Measurements from ENCODE around the gene IZUMO4. TPM values are rescaled to one million over a fixed set of nuclear protein-coding genes. Genes with fewer than 3 reads are reported as not detected.
"Not testable (repeated sequence)": the region's sequence is repeated elsewhere in the genome, so short reads cannot be mapped to it uniquely, and the experiment has no call there.

Gene IZUMO4
- total RNA-seq, 1 donor from 2014 or later, result 0.99 TPM

DNA sequence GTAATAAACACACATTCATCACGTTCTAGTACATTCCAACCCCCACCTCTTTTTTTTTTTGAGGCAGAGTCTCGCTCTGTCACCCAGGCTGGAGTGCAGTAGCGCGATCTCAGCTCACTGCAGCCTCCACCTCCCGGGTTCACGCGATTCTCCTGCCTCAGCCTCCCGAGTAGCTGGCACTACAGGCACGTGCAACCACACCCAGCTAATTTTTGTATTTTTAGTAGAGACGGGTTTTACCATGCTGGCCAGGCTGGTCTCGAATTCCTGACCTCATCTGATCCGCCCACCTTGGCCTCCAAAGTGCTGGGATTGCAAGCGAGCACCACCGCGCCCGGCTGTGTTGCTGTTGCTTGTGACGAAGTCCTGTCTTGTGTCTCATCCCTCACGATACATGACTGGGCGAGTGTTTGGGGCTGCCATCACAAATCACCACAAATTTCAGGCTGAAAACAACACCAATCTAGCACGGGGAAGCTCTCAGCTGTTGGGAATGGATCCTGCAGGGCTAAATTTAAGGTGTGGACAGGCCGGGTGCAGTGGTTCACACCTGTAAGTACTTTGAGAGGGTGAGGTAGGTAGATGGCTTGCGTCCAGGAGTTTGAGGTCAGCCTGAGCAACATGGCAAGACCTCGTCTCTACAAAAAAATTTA, 16.3 kb upstream of the IZUMO4 start:
- no peak for DNase-seq (ENCODE audit: extremely low read depth, low read depth, low spot score)

DNA sequence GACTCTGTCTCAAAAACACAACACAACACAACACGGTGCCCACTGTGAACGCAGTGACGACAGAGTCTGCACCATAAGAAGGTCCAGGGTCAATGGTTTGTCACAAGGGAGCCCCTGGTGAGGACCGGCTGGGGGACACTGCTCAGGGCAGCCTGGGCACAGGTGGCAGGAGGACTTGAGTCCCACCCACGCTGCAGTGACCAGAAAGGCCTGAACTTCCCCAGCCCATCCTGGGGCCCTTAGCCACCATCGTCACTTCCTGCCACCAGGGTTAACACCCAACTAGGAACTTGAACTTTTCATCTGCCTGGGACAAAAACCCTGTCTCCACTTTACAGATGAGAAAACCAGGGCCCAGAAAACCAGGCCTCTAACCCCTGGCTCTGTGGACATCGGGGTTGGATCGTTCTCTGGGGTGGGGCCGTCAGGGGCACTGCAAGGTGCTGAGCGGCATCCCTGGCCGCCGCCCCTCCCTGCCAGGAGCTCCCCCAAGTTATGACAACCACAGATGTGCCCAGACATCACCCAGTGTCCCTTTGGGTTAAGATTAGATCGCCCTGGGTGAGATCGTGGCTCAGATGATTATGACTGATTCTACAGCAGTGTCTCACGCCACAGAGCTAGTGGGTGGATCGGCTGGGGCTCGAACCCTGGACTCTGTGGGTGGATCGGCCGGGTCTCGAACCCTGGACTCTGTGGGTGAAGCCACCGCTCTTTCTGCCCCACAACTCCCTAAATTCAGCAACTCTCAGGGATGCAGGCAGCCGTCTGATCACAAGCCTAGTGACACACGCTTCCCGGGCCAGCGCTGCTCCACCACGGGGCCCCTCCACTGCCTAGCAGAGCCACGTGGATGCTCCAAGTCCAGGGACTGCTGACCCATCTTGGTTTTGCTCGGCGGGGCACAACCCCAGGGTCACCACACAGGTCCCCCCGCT, 14.6 kb upstream of the IZUMO4 start:
- no peak for DNase-seq (ENCODE audit: extremely low read depth, low read depth, low spot score)

DNA sequence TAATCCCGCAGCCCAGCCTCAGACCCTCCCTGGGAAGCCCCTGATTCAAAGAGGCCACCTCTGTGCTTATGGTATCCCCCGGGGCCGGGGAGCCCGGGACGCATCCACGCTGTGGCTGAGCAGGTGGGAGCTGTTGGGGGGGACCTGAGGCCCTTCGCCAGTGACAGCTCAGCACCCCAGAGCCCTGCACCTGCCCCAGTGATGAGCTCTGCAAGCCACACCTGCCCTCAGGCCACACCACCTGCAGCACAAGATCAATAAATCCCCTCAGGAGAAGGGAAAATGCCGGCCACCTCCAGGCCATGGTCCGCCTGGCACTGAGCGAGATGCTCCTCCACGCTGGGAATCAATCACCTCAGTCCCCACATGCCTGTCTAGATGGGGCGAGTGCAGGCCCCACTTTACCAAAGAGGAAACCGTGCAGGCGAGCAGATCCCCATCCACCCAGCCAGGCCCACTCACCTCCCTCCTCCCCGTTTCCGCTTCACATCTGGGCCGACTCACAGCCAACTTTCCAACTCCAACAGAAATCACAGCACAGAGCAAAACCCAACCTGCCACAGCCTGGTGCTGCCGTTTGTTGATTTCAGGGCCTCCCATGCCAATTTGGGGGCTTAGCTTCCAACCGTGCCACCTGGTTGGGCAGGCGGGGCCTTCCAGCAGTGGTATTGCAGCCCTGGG, 13.4 kb upstream of the IZUMO4 start:
- DNase-seq (ENCODE audit: extremely low read depth, low read depth, low spot score), result no peak

DNA sequence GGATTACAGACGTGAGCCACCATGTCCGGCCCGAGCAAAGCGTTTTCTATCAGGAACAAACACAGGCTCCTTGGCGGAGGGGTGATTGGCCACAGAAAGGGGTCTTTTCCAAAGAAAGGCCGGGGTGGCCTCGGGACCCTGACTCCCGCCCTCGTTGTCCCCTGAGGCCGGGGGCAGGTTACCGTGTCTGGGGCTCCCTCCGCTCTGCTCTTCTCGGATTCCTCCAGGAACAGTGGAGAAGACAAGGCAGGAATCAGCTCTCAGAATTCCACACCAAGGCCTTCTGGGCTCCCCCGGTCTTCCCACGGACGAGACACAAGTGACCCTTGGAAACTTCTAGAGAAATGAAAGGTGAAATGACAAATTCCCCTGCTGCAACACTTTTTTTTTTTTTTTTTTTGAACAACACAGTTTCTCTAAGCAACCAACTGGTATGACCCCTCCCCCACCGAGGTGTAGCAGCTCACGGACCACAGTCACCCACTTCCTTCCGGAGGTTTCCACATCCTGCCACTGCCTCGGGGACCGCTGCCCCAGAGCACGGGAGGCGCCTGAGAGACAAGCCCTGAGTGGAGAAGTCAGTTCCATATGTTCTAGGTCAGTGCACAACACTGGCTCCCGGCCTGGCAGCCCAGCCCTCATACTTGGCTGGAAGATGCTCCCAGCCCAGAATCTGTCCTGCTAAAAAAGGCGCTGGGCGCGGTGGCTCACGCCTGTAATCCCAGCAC, 11.6 kb upstream of the IZUMO4 start:
- no peak for DNase-seq (ENCODE audit: extremely low read depth, low read depth, low spot score)

DNA sequence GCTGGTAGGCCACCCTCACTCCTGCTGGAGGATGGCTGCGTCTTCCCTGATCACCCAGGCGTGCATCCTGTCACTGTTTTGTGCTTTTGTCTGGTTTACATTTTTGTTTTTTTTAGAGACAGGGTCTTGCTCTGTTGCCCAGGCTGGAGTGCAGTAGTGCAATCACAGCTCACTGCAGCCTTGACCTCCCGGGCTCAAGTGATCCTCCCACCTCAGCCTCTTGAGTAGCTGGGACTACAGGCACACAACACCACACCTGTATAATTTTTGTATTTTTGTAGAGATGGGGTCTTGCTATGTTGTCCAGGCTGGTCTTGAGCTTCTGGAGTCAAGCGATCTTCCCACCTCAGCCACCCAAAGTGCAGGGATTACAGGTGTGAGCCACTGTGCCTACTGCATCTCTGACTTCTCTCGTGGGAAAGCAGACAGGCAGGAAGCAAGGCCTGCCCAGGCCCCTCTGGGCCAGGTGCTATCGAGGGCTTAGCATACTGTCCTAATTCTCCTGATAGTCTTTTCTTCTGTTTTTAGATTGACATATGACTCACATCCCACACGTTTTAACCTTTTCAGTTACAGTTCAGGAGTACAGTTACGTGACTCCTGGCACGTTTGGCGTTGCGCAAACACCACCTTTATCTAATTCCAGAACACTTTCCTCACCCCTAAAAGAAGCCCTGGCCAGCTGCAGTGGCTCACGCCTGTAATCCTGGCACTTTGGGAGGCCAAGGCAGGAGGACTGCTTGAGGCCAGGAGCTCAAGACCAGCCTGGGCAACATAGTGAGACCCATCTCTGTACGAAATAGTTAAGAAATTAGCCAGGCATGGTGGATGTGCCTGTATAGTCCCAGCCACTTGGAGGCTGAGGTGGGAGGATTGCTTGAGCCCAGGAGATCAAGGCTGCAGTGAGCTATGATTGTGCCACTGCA, 9.8 kb upstream of the IZUMO4 start:
- not testable (repeated sequence) for DNase-seq (ENCODE audit: extremely low read depth, low read depth, low spot score)

DNA sequence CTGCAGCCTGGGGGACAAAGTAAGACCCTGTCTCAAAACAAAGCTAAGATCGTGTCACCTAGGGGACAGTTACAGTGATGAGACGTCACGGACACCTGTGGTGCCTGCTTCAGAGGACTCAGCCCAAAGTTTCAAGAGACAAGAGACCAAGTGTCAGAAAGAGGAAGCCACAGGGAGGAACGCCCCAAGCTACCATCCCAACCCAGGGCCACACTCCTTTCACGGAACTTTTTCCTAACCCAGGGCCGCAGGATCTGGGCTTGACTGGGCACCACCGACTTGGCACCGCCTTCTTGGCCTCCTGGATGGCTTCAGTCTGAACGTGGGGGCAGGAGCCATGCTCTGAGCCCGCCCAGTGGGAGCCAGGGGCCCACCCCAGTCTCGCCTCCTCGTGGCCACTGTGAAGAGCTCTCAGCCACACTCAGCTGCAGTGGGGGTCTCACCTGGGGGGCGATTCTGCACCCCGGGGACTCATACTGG, 9.1 kb upstream of the IZUMO4 start:
- DNase-seq (ENCODE audit: extremely low read depth, low read depth, low spot score), result no peak

DNA sequence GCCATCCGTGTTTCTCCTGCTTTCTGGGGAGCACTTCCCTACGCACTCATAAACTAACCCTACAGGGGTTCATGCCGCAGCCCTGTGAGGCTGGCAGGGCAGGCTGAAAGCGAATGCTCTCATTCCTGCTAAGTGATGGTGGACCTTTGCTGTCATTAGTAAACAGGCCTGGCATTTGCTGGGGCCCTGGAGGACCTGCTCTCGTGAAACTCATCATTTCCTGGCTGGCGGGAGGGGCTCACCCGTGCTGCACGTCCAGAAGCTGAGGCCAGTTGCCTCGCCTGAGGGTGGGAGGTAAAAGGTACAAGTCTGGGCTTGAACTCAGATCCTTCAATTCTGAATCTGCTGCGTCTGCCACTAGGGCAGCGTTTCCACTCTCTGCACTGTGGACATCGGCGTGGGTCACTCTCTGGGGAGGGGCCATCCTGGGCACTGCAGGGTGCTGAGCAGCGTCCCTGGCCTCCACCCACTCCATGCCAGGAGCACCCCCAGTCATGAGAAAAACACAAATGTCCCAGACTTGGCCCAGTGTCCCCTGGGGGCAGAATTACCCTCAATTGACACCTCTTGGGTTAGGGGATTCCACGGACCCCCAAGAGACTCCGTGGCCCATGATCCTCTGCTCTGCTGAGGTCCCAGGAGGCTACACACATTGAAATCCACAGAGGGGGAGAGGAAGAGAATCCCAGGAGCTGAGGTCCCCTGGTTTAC, 7.6 kb upstream of the IZUMO4 start:
- DNase-seq (ENCODE audit: extremely low read depth, low read depth, low spot score), result no peak

DNA sequence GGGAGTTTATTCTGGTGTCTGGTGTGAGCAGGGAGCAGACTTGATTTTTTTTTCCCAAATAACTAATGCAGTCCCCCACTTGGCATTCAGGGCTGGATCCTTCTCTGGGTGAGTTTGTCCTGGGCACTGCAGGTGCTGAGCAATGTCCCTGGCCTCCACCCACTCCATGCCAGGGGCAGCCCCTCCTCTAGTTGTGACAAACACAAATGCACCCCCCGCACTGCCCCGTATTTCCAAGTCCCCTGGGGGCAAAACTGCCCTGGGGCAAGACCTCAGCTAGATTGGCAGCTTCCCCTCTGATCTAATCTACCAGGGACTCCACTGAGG, 7.0 kb upstream of the IZUMO4 start:
- no peak for DNase-seq (ENCODE audit: extremely low read depth, low read depth, low spot score)

DNA sequence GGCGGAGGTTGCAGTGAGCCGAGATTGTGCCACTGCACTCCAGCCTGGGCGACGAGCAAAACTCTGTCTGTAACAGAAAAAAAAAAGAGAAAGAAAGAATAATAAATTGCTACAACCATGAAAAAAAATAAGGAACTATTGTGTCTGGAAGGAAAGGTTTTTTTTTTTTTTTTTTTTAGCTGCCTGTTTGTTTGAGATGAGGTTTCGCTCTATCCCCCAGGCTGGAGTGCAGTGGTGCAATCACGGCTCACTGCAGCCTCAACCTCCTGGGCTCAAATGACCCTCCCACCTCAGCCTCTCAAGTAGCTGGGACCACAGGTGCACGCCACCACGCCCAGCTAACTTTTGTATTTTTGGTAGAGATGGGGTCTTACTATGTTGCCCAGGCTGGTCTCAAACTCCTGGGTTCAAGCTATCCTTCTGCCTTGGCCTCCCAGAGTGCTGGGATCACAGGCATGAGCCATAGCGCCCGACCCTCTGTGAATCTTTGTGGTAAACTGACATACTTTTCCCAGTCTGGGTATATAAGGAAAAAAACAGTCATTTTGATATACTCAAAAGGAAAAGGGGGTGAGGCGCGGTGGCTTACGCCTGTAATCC, 4.7 kb upstream of the IZUMO4 start:
- not testable (repeated sequence) for DNase-seq (ENCODE audit: extremely low read depth, low read depth, low spot score)

DNA sequence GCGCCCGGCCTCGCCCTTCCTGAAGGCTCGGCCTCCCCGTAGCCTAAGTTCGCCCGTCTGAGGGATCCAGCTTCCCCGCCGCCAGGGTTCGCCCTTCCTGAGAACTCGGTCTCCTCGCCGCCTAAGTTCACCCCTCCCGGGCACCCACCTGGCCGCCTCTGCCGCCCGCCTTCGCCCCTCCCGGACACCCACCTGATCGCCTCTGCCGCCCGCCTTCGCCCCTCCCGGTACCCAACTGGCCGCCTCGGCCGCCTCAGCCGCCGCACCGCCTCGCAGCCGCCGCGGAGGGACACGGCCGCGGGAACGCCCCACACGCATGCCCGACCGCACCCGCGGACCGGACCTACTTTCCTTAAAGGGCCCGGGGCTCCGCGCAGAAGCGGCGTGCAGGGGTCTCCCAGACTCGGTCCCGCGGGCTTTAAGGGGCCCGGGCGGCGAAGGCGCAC, 658 bp upstream of the IZUMO4 start, which contains the start of gene MOB3A:
Gene MOB3A, minus strand, starts transcription at position 293 of the 446 bp plus-strand sequence. CDS start 17,766 bp downstream, outside the sequence.
- DNase-seq (ENCODE audit: extremely low read depth, low read depth, low spot score), result no peak

DNA sequence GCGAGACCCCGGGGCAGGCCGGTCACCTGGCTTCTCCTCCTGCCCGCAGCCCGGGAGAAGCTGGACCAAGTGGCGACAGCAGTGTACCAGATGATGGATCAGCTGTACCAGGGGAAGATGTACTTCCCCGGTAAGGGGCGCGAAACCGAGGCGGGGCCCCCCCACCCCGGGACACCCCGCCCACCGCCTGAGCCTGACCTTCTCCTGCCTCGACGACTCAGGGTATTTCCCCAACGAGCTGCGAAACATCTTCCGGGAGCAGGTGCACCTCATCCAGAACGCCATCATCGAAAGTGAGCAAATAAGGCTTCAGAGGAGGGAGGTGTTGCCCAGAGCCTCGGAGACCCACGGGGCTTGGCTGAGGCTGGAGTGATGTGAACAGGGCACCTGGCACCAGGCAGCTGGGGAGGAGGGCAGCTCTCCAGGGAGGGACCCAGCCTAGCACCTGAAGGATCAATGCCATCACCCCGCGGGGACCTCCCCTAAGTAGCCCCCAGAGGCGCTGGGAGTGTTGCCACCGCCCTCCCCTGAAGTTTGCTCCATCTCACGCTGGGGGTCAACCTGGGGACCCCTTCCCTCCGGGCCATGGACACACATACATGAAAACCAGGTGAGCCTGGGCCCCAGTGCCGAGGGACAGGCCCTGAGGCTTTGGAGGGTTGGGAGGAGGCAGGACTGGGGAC, 629 bp downstream of the IZUMO4 start:
- no peak for DNase-seq (ENCODE audit: extremely low read depth, low read depth, low spot score)

DNA sequence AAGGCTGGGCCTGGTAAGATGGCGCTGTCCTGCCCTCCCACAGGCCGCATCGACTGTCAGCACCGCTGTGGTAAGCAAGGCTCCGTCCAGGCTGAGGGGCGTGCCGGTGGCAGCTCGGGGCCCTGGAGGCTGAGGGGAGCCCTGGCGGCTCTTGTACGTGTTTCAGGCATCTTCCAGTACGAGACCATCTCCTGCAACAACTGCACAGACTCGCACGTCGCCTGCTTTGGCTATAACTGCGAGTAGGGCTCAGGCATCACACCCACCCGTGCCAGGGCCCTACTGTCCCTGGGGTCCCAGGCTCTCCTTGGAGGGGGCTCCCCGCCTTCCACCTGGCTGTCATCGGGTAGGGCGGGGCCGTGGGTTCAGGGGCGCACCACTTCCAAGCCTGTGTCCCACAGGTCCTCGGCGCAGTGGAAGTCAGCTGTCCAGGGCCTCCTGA, 1.2 kb downstream of the IZUMO4 start:
- DNase-seq (ENCODE audit: extremely low read depth, low read depth, low spot score), result no peak

DNA sequence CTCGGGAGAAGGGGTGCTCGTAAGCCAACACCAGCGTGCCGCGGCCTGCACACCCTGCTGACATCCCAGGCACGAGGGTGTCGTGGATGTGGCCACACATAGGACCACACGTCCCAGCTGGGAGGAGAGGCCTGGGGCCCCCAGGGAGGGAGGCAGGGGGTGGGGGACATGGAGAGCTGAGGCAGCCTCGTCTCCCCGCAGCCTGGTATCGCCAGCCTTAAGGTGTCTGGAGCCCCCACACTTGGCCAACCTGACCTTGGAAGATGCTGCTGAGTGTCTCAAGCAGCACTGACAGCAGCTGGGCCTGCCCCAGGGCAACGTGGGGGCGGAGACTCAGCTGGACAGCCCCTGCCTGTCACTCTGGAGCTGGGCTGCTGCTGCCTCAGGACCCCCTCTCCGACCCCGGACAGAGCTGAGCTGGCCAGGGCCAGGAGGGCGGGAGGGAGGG, 2.4 kb downstream of the IZUMO4 start:
- no peak for DNase-seq (ENCODE audit: extremely low read depth, low read depth, low spot score)

DNA sequence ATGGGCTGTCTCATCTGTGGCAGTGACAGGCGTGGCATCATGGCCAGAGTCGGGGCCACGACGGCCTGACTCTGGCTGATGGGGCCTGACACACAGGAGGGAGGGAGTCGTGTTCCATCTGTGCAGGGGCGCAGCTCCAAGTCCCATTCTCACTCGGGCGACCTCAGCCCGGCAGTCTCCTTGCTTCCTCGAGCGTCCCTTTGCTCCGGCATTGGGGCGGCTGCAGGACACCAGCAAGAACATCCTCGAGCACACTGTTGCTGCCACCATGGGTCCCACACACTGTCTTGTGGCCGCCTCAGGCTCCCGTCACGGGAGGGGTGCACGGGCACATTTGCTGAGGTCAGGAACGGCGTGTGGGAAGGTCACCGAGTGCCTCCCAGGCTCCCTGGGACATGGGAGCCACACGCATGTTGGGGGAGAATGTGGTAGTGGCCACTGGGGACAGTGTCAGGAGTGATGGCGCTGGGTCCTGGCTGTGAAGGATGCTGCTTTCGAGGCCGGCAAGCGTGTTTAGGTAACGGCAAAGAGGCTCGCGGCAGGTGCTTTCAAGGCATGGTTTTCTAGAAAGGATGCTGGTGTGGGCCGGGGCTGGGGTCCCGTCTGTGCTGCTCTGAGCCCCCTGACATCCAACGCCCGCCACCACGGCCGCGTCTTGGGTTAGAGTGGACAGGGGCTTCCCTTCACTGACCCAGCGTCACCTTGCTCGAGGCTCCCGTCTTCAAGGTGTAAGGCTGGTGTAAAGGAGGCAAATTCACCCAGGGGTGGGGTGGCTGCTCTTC, 3.4 kb downstream of the IZUMO4 start:
- no peak for DNase-seq (ENCODE audit: extremely low read depth, low read depth, low spot score)

DNA sequence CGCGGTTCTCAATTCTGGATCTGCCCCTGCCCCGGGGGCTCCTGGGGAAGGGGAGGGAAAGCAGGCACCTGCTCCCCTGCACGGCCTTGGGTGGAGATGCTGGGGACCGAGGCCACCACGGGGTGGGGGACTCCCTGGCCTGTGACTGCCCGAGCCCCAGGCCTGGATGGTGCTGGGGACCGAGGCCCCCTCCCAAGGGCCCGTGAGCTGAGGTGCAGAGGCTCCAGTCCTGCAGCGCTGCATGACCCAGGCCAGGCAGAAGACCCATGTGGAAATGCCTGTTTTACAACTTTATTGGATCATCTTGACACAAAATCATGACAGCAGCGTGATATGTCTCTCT, 4.0 kb downstream of the IZUMO4 start:
- DNase-seq (ENCODE audit: extremely low read depth, low read depth, low spot score), result no peak

DNA sequence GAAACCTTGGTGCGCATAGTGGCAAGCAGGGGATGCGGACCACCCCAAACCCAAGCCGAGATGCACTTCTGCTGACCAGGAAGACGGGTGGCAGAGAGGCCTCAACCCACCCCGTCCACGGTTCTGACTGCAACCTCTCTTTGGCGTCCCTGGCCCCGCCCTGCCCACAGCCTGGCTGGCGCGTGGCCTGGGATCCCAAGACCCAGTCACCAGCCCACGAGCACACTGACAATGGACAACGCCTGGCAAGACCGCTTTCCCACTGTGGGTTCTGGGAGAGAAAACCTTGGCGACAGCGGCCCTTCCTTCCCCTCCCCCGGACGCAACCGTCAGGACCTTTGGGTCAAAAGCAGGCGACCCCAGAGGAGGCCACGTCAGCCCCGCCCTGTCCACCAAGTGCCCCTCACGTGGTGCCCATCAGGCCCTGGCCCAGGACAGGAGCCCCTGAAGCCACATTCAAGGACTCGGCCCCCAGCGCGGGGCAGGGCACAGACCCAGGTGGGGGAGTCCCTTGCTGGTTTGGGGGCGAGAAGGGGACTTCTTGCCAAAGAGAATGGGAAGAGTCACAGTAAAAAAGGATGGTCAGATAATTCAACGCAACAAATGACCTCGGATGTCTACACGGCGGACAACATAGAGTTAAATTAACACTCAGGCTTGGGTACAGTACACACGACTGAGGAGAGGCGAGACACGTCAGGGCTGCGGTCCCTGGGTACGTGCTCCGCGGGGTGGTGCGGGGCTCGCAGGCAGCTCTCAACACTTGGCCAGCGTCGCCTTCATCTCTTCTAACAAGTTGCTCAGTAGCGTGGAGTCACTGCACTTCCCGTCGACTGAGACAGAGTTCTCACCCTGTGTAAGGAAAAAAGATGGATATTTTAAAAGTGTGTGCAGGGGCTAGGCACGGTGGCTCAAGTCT, 5.0 kb downstream of the IZUMO4 start:
- no peak for DNase-seq (ENCODE audit: extremely low read depth, low read depth, low spot score)

All from glomerular endothelial cell (primary cell).